Activated T-cell treated with anti-CD3 and anti-CD28 coated beads, Interleukin-2, amount 50 U/mL, for 4 hours (primary cell): Measurements from ENCODE around the gene PPDPF. TPM values are rescaled to one million over a fixed set of nuclear protein-coding genes. Genes with fewer than 3 reads are reported as not detected.

Experiments
- ATAC-seq, 2 donors: fragments of 200-7000 bp; cut with Tn5 transposase; one replicate each; pipeline ENCODE4 v1.10.0; 2021
- DNase-seq: peaks from one replicate; pipeline ENCODE4 v3.0.0-alpha.2; 2020
- H3K27me3 Mint-ChIP-seq: one replicate; pipeline ENCODE4 v1.8.0; 2021; ENCODE audit warnings: low read depth, mixed read lengths
- H3K36me3 Mint-ChIP-seq: one replicate; pipeline ENCODE4 v1.8.0; 2022; ENCODE audit warnings: mixed read lengths; ENCODE audit not compliant: insufficient read depth
- H3K4me1 Mint-ChIP-seq: one replicate; pipeline ENCODE4 v1.8.0; 2021; ENCODE audit warnings: low read depth, mixed read lengths
- H3K4me3 Mint-ChIP-seq: one replicate; pipeline ENCODE4 v1.8.0; 2021; ENCODE audit warnings: mild to moderate bottlenecking, moderate library complexity, mixed read lengths
- H3K9me3 Mint-ChIP-seq: one replicate; pipeline ENCODE4 v1.8.0; 2021; ENCODE audit warnings: mixed read lengths
- total RNA-seq, 3 donors: library from RNA; stranded (reverse); gene quantifications; one replicate each; pipeline ENCODE4 v1.2.1, GENCODE V29; 2021

PPDPF gene
- total RNA-seq, 3 donors from 2014 or later, result 137 to 171 (median 165) TPM

- Mint-ChIP-seq H3K4me1 (peaks cover 2% of the 10 kb centered on the region), H3K4me3 (no peak overlapping the region), H3K9me3 (no peaks in the 10 kb centered on the region), H3K27me3 (peaks cover 59% of the 10 kb centered on the region), H3K36me3 (no peaks in the 10 kb centered on the region)
- ATAC-seq (no peak), DNase-seq (no peak)
Observed at GRCh38 chr20:63482021-63482587, 38.5 kb upstream of the PPDPF start.

- Mint-ChIP-seq H3K36me3 (no peaks in the 10 kb centered on the region), H3K9me3 (no peaks in the 10 kb centered on the region), H3K4me3 (no peak overlapping the region), H3K27me3 (peaks cover 49% of the 10 kb centered on the region), H3K4me1 (peaks cover 2% of the 10 kb centered on the region)
- no peak for ATAC-seq
- DNase-seq, result no peak
Observed at GRCh38 chr20:63483834-63484233, 36.7 kb upstream of the PPDPF start.

- ATAC-seq (no peak), DNase-seq (no peak)
- H3K9me3 Mint-ChIP-seq, result no peaks in the 10 kb centered on the region
- H3K4me1 Mint-ChIP-seq, result peaks cover 2% of the 10 kb centered on the region
- peaks cover 47% of the 10 kb centered on the region for H3K27me3 Mint-ChIP-seq
- no peaks in the 10 kb centered on the region for H3K36me3 Mint-ChIP-seq
- H3K4me3 Mint-ChIP-seq, result no peak overlapping the region
Observed at GRCh38 chr20:63484236-63484635, 36.3 kb upstream of the PPDPF start.

- Mint-ChIP-seq H3K27me3 (peaks cover 49% of the 10 kb centered on the region), H3K36me3 (no peaks in the 10 kb centered on the region), H3K4me1 (peaks cover 2% of the 10 kb centered on the region), H3K4me3 (no peak overlapping the region), H3K9me3 (no peaks in the 10 kb centered on the region)
- DNase-seq (no peak), ATAC-seq (no peak)
Observed at GRCh38 chr20:63484651-63485403, 35.7 kb upstream of the PPDPF start.

- Mint-ChIP-seq H3K36me3 (no peaks in the 10 kb centered on the region), H3K9me3 (no peaks in the 10 kb centered on the region), H3K4me3 (no peak overlapping the region), H3K4me1 (peaks cover 2% of the 10 kb centered on the region), H3K27me3 (peaks cover 42% of the 10 kb centered on the region)
- no peak for DNase-seq
- ATAC-seq, result no peak
Observed at GRCh38 chr20:63486300-63486855, 34.2 kb upstream of the PPDPF start.

- Mint-ChIP-seq H3K4me1 (peaks cover 2% of the 10 kb centered on the region), H3K36me3 (no peaks in the 10 kb centered on the region), H3K27me3 (peaks cover 41% of the 10 kb centered on the region), H3K9me3 (no peaks in the 10 kb centered on the region), H3K4me3 (no peak overlapping the region)
- no peak for ATAC-seq
- no peak for DNase-seq
Observed at GRCh38 chr20:63487116-63487764, 33.3 kb upstream of the PPDPF start.

- no peak overlapping the region for H3K4me3 Mint-ChIP-seq
- H3K4me1 Mint-ChIP-seq, result peaks cover 2% of the 10 kb centered on the region
- H3K9me3 Mint-ChIP-seq, result no peaks in the 10 kb centered on the region
- H3K27me3 Mint-ChIP-seq, result peaks cover 35% of the 10 kb centered on the region
- DNase-seq, result no peak
- no peak for ATAC-seq
- no peaks in the 10 kb centered on the region for H3K36me3 Mint-ChIP-seq
Observed at GRCh38 chr20:63487781-63488241, 32.8 kb upstream of the PPDPF start.

- Mint-ChIP-seq H3K27me3 (peaks cover 30% of the 10 kb centered on the region), H3K9me3 (no peaks in the 10 kb centered on the region), H3K36me3 (no peaks in the 10 kb centered on the region), H3K4me1 (no peaks in the 10 kb centered on the region), H3K4me3 (no peak overlapping the region)
- ATAC-seq (no peak), DNase-seq (no peak)
Observed at GRCh38 chr20:63488315-63489251, 32.0 kb upstream of the PPDPF start.

- no peaks in the 10 kb centered on the region for H3K9me3 Mint-ChIP-seq
- no peaks in the 10 kb centered on the region for H3K36me3 Mint-ChIP-seq
- no peaks in the 10 kb centered on the region for H3K4me1 Mint-ChIP-seq
- peaks cover 25% of the 10 kb centered on the region for H3K27me3 Mint-ChIP-seq
- DNase-seq (no peak), ATAC-seq (no peak)
- H3K4me3 Mint-ChIP-seq, result no peak overlapping the region
Observed at GRCh38 chr20:63490416-63490815, 30.1 kb upstream of the PPDPF start.

GRCh38 chr20:63491078-63491477 lies 29.5 kb upstream of the PPDPF start:
- Mint-ChIP-seq H3K4me1 (no peaks in the 10 kb centered on the region), H3K4me3 (no peak overlapping the region), H3K27me3 (peaks cover 22% of the 10 kb centered on the region), H3K36me3 (no peaks in the 10 kb centered on the region), H3K9me3 (no peaks in the 10 kb centered on the region)
- ATAC-seq, result no peak
- DNase-seq, result no peak

- no peak overlapping the region for H3K4me3 Mint-ChIP-seq
- H3K27me3 Mint-ChIP-seq, result peaks cover 22% of the 10 kb centered on the region
- peaks cover 2% of the 10 kb centered on the region for H3K4me1 Mint-ChIP-seq
- no peaks in the 10 kb centered on the region for H3K36me3 Mint-ChIP-seq
- no peaks in the 10 kb centered on the region for H3K9me3 Mint-ChIP-seq
- no peak for ATAC-seq
- DNase-seq, result no peak
Observed at GRCh38 chr20:63491635-63492230, 28.8 kb upstream of the PPDPF start.

- Mint-ChIP-seq H3K9me3 (no peaks in the 10 kb centered on the region), H3K36me3 (no peaks in the 10 kb centered on the region), H3K4me1 (peaks cover 4% of the 10 kb centered on the region), H3K4me3 (no peak overlapping the region), H3K27me3 (peaks cover 23% of the 10 kb centered on the region)
- ATAC-seq, result no peak
- no peak for DNase-seq
Observed at GRCh38 chr20:63492518-63492917, 28.0 kb upstream of the PPDPF start.

GRCh38 chr20:63492982-63493381 lies 27.6 kb upstream of the PPDPF start:
- Mint-ChIP-seq H3K36me3 (no peaks in the 10 kb centered on the region), H3K9me3 (no peaks in the 10 kb centered on the region), H3K27me3 (peaks cover 26% of the 10 kb centered on the region), H3K4me1 (peaks cover 4% of the 10 kb centered on the region), H3K4me3 (no peak overlapping the region)
- no peak for DNase-seq
- no peak for ATAC-seq
